ENCODE data around the gene KLHDC4. TPM values are rescaled to one million over a fixed set of nuclear protein-coding genes. Genes with fewer than 3 reads are reported as not detected.

Gene KLHDC4
- total and polyA plus RNA-seq, 2 experiments from 2014 or later: 23.0 to 41.1 TPM

GRCh38 chr16:87671715-87672270 lies 94.0 kb downstream of the KLHDC4 start (continued):
- TF ChIP-seq ZNF462 (CRISPR knock-in tag; IDR thresholded peaks at IDR 0.05): no peak

DNA sequence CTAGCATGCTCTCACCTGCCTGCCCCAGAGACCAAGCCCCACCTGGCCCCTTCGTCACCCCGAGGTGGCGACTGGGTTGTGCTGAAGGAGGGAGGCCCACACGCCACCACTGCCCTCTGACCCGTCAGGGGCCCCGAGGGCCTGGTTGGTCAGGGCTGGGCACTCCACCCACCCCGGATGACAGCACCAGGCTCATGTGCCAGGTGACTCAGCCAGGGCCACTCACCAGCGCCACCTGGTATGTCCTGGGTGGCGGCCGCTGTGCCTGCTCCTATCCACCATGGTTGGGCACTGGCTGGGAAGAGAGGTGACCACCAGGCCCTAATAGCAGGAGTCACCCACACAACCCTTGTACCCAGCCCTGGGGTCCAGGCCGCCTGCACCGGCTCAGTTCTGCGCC lies 94.6 kb downstream of the KLHDC4 start:
- H3K4me3 ChIP-seq: no peak overlapping the region
- no peak for ATAC-seq

More for the DNA sequence above, 94.6 kb downstream of the KLHDC4 start:
- no peak overlapping the region for H3K27ac ChIP-seq (ENCODE audit: low read depth)
- DNase-seq (ENCODE audit: low spot score): no peak
- Mint-ChIP-seq H3K9me3 (no peaks in the 10 kb centered on the region), H3K4me3 (no peak overlapping the region), H3K27me3 (ENCODE audit: insufficient read depth, low read depth, poor library complexity) (peaks cover 10% of the 10 kb centered on the region), H3K36me3 (ENCODE audit: low read depth) (no peaks in the 10 kb centered on the region), H3K27ac (no peak overlapping the region), H3K4me1 (peaks cover 8% of the 10 kb centered on the region)
- TF ChIP-seq CREB1 (CRISPR knock-in tag; IDR thresholded peaks at IDR 0.05; ENCODE audit: low read depth) (no peak), CTCF (conservative IDR thresholded peaks at IDR 0.05; ENCODE audit: low read depth in 2 of 2) (peak in 1 of 2 experiments; percentile 26; a peak in 2 of 4 replicates), EZH2 (IDR thresholded peaks at IDR 0.05; ENCODE audit: low read depth, unreplicated experiment) (no peak)
- H2AFZ ChIP-seq: no peak overlapping the region
- no peaks in the 10 kb centered on the region for H3K79me2 ChIP-seq (replicated peaks; ENCODE audit: insufficient read depth)
- H3K36me3 ChIP-seq (ENCODE audit: insufficient read depth): no peaks in the 10 kb centered on the region
- no peaks in the 10 kb centered on the region for H3F3A ChIP-seq (replicated peaks; ENCODE audit: low read depth)
- no peaks in the 10 kb centered on the region; the same call in 1 of the 2 replicates for H4K20me1 ChIP-seq (replicated peaks; ENCODE audit: insufficient read depth)
- no peaks in the 10 kb centered on the region for H3K27me3 ChIP-seq (ENCODE audit: insufficient read depth)
- no peaks in the 10 kb centered on the region for H3K9me2 ChIP-seq (ENCODE audit: insufficient read depth)
- H3K4me1 ChIP-seq (ENCODE audit: insufficient read depth): no peaks in the 10 kb centered on the region
- no peak overlapping the region for H3K4me2 ChIP-seq

All from GM23338 (cell line).